Activated naive CD4-positive, alpha-beta T cell treated with anti-CD3 and anti-CD28 coated beads for 36 hours (primary cell): ENCODE results near the gene C5orf22. TPM values are rescaled to one million over a fixed set of nuclear protein-coding genes. Genes with fewer than 3 reads are reported as not detected.
A peak's percentile ranks its signal among the peaks of the same experiment; 100 is the strongest.
"Not testable (repeated sequence)": the region's sequence is repeated elsewhere in the genome, so short reads cannot be mapped to it uniquely, and the experiment has no call there.

Source experiments
- CTCF ChIA-PET: fragments of 350-600 bp; sonication (Branson Sonifier 250); formaldehyde crosslinking; loops from one replicate; lab custom pipeline; 2021; ENCODE audit warnings: antibody characterized with exemption; lab: Charles Lee
- DNase-seq: peaks from one replicate; pipeline ENCODE4 v3.0.0-alpha.2; 2020
- H3K27ac Mint-ChIP-seq: one replicate; pipeline ENCODE4 v1.8.0; 2021; ENCODE audit warnings: mild to moderate bottlenecking, mixed read lengths
- H3K27me3 Mint-ChIP-seq: one replicate; pipeline ENCODE4 v1.8.0; 2021; ENCODE audit warnings: low read depth, mixed read lengths
- H3K36me3 Mint-ChIP-seq: one replicate; pipeline ENCODE4 v1.8.0; 2021; ENCODE audit warnings: low read depth, mixed read lengths
- H3K4me1 Mint-ChIP-seq: one replicate; pipeline ENCODE4 v1.8.0; 2021; ENCODE audit warnings: low read depth, mixed read lengths
- H3K4me3 Mint-ChIP-seq: one replicate; pipeline ENCODE4 v1.8.0; 2021; ENCODE audit warnings: mild to moderate bottlenecking, moderate library complexity, mixed read lengths
- H3K9me3 Mint-ChIP-seq: one replicate; pipeline ENCODE4 v1.8.0; 2021; ENCODE audit warnings: mixed read lengths
- intact Hi-C: fragments of 100-400 bp; cut with micrococcal nuclease; formaldehyde crosslinking; loops from one replicate; pipeline ENCODE4 v1.15.1; 2023
- total RNA-seq, 2 experiments: library from RNA; stranded (reverse); gene quantifications; one replicate each; pipeline ENCODE4 v1.2.3, GENCODE V29; 2021

The C5orf22 gene
- total RNA-seq, 2 experiments from 2014 or later = 23.7 to 25.5 TPM

GRCh38 chr5:31516802-31517201, 15.3 kb upstream of the C5orf22 start:
- DNase-seq = no peak
- H3K4me1 Mint-ChIP-seq = peaks cover 7% of the 10 kb centered on the region
- peaks cover 29% of the 10 kb centered on the region for H3K36me3 Mint-ChIP-seq
- no peak overlapping the region for H3K27ac Mint-ChIP-seq
- H3K4me3 Mint-ChIP-seq = no peak overlapping the region
- H3K9me3 Mint-ChIP-seq = no peaks in the 10 kb centered on the region
- no peaks in the 10 kb centered on the region for H3K27me3 Mint-ChIP-seq
- CTCF ChIA-PET = no interaction called here
- intact Hi-C loops = no loop called here

GRCh38 chr5:31523041-31523440, 9.1 kb upstream of the C5orf22 start:
- no peaks in the 10 kb centered on the region for H3K9me3 Mint-ChIP-seq
- no peaks in the 10 kb centered on the region for H3K27me3 Mint-ChIP-seq
- no peak overlapping the region for H3K4me3 Mint-ChIP-seq
- H3K27ac Mint-ChIP-seq = no peak overlapping the region
- DNase-seq = no peak
- CTCF ChIA-PET = no interaction called here
- peaks cover 45% of the 10 kb centered on the region for H3K36me3 Mint-ChIP-seq
- intact Hi-C loops = loop anchor here (1.0 kb wide), 1 partner anchor 9 kb away; the partner anchor contains the start of genes C5orf22 and DROSHA
- H3K4me1 Mint-ChIP-seq = peaks cover 11% of the 10 kb centered on the region

- H3K36me3 Mint-ChIP-seq = peaks cover 46% of the 10 kb centered on the region
- intact Hi-C loops = loop anchor here (5.0 kb wide), 2 partner anchors 642 to 1057 kb away; partner anchors contain the start of genes GOLPH3 and SUB1
- H3K4me1 Mint-ChIP-seq = peaks cover 43% of the 10 kb centered on the region
- H3K4me3 Mint-ChIP-seq = peak overlapping the region; percentile 87
- H3K27ac Mint-ChIP-seq = no peak overlapping the region
- CTCF ChIA-PET = no interaction called here
- H3K27me3 Mint-ChIP-seq = no peaks in the 10 kb centered on the region
- no peaks in the 10 kb centered on the region for H3K9me3 Mint-ChIP-seq
- no peak for DNase-seq
Measured at GRCh38 chr5:31530541-31531265, 1.4 kb upstream of the C5orf22 start.

GRCh38 chr5:31531543-31531887, 586 bp upstream of the C5orf22 start:
- intact Hi-C loops = loop anchor here (5.0 kb wide), 2 partner anchors 641 to 1056 kb away; partner anchors contain the start of genes GOLPH3 and SUB1
- DNase-seq = peak; percentile 29
- Mint-ChIP-seq H3K27me3 (no peaks in the 10 kb centered on the region), H3K9me3 (no peaks in the 10 kb centered on the region), H3K4me3 (peak overlapping the region; percentile 87), H3K36me3 (peaks cover 45% of the 10 kb centered on the region), H3K4me1 (peaks cover 43% of the 10 kb centered on the region), H3K27ac (peak overlapping the region; percentile 80)
- CTCF ChIA-PET = no interaction called here

- no peaks in the 10 kb centered on the region for H3K27me3 Mint-ChIP-seq
- intact Hi-C loops = loop anchor here (5.0 kb wide), 2 partner anchors 638 to 1053 kb away; partner anchors contain the start of genes GOLPH3 and SUB1
- no peak overlapping the region for H3K4me3 Mint-ChIP-seq
- peaks cover 27% of the 10 kb centered on the region for H3K36me3 Mint-ChIP-seq
- peaks cover 37% of the 10 kb centered on the region for H3K4me1 Mint-ChIP-seq
- CTCF ChIA-PET = no interaction called here
- no peak for DNase-seq
- H3K9me3 Mint-ChIP-seq = no peaks in the 10 kb centered on the region
- H3K27ac Mint-ChIP-seq = no peak overlapping the region
Measured at GRCh38 chr5:31534527-31535046, 2.5 kb downstream of the C5orf22 start.

GRCh38 chr5:31536873-31537272, 4.8 kb downstream of the C5orf22 start:
- H3K36me3 Mint-ChIP-seq = peaks cover 23% of the 10 kb centered on the region
- no peaks in the 10 kb centered on the region for H3K27me3 Mint-ChIP-seq
- H3K27ac Mint-ChIP-seq = no peak overlapping the region
- H3K9me3 Mint-ChIP-seq = no peaks in the 10 kb centered on the region
- DNase-seq = no peak
- intact Hi-C loops = no loop called here
- H3K4me1 Mint-ChIP-seq = peaks cover 20% of the 10 kb centered on the region
- CTCF ChIA-PET = no interaction called here
- H3K4me3 Mint-ChIP-seq = no peak overlapping the region

GRCh38 chr5:31537349-31537748, 5.2 kb downstream of the C5orf22 start:
- intact Hi-C loops = no loop called here
- CTCF ChIA-PET = no interaction called here
- H3K9me3 Mint-ChIP-seq = no peaks in the 10 kb centered on the region
- peaks cover 23% of the 10 kb centered on the region for H3K36me3 Mint-ChIP-seq
- H3K4me3 Mint-ChIP-seq = no peak overlapping the region
- H3K27ac Mint-ChIP-seq = no peak overlapping the region
- peaks cover 20% of the 10 kb centered on the region for H3K4me1 Mint-ChIP-seq
- no peaks in the 10 kb centered on the region for H3K27me3 Mint-ChIP-seq
- no peak for DNase-seq

- Mint-ChIP-seq H3K4me1 (peaks cover 20% of the 10 kb centered on the region), H3K4me3 (no peak overlapping the region), H3K36me3 (peaks cover 28% of the 10 kb centered on the region), H3K27ac (no peak overlapping the region), H3K27me3 (no peaks in the 10 kb centered on the region), H3K9me3 (no peaks in the 10 kb centered on the region)
- DNase-seq = no peak
- intact Hi-C loops = no loop called here
- CTCF ChIA-PET = no interaction called here
Measured at GRCh38 chr5:31537851-31538250, 5.8 kb downstream of the C5orf22 start.

GRCh38 chr5:31549114-31549513, 17.0 kb downstream of the C5orf22 start:
- CTCF ChIA-PET, intact Hi-C loops, H3K4me3 Mint-ChIP-seq, H3K27me3 Mint-ChIP-seq, H3K4me1 Mint-ChIP-seq, H3K9me3 Mint-ChIP-seq, H3K27ac Mint-ChIP-seq, DNase-seq: not testable (repeated sequence)
- peaks cover 59% of the 10 kb centered on the region for H3K36me3 Mint-ChIP-seq

GRCh38 chr5:31551878-31552277, 19.8 kb downstream of the C5orf22 start:
- no peaks in the 10 kb centered on the region for H3K27me3 Mint-ChIP-seq

GRCh38 chr5:31553863-31554262, 21.8 kb downstream of the C5orf22 start:
- Mint-ChIP-seq H3K27me3 (no peaks in the 10 kb centered on the region), H3K36me3 (peaks cover 47% of the 10 kb centered on the region), H3K9me3 (no peaks in the 10 kb centered on the region), H3K27ac (no peak overlapping the region), H3K4me3 (no peak overlapping the region), H3K4me1 (peaks cover 2% of the 10 kb centered on the region)
- CTCF ChIA-PET = no interaction called here
- intact Hi-C loops = no loop called here
- no peak for DNase-seq

More at GRCh38 chr5:31551878-31552277, 19.8 kb downstream of the C5orf22 start:
- DNase-seq = no peak
- Mint-ChIP-seq H3K9me3 (peaks cover 2% of the 10 kb centered on the region), H3K27ac (no peak overlapping the region), H3K4me3 (no peak overlapping the region), H3K36me3 (peaks cover 56% of the 10 kb centered on the region), H3K4me1 (peaks cover 9% of the 10 kb centered on the region)
- CTCF ChIA-PET = no interaction called here
- intact Hi-C loops = no loop called here

GRCh38 chr5:31554552-31554951, 22.5 kb downstream of the C5orf22 start:
- H3K27ac Mint-ChIP-seq = no peak overlapping the region
- peaks cover 45% of the 10 kb centered on the region for H3K36me3 Mint-ChIP-seq
- intact Hi-C loops = no loop called here
- no peak overlapping the region for H3K4me3 Mint-ChIP-seq
- no peaks in the 10 kb centered on the region for H3K9me3 Mint-ChIP-seq
- peaks cover 2% of the 10 kb centered on the region for H3K4me1 Mint-ChIP-seq
- no peaks in the 10 kb centered on the region for H3K27me3 Mint-ChIP-seq
- no peak for DNase-seq
- CTCF ChIA-PET = no interaction called here

GRCh38 chr5:31556461-31556860, 24.4 kb downstream of the C5orf22 start:
- H3K36me3 Mint-ChIP-seq = peaks cover 38% of the 10 kb centered on the region
- no peaks in the 10 kb centered on the region for H3K9me3 Mint-ChIP-seq
- intact Hi-C loops = no loop called here

More at GRCh38 chr5:31556461-31556860, 24.4 kb downstream of the C5orf22 start:
- Mint-ChIP-seq H3K27ac (no peak overlapping the region), H3K4me3 (no peak overlapping the region), H3K4me1 (peaks cover 2% of the 10 kb centered on the region), H3K27me3 (no peaks in the 10 kb centered on the region)
- no peak for DNase-seq
- CTCF ChIA-PET = no interaction called here
